CD14-positive monocyte (primary cell): ENCODE results near the gene CHORDC1. TPM values are rescaled to one million over a fixed set of nuclear protein-coding genes. Genes with fewer than 3 reads are reported as not detected.
A peak's percentile ranks its signal among the peaks of the same experiment; 100 is the strongest.

Experiments
- DNase-seq, 3 donors: peaks; one replicate each; pipeline ENCODE4 v3.0.0-alpha.2; 2011 to 2022
- H2AFZ ChIP-seq: 2 replicates; pipeline ENCODE4 v1.6.0; 2012; ENCODE audit warnings: mild to moderate bottlenecking, low read depth, low read length, inconsistent platforms; ENCODE audit not compliant: insufficient read depth, poor library complexity, severe bottlenecking
- H3K27ac ChIP-seq, 2 donors: 1 replicate in 1 of 2; 2 replicates in 1 of 2; pipeline ENCODE4 v1.5.1; 2012 to 2013; ENCODE audit warnings: low read length in 2 of 2, control low read depth in 1 of 2, inconsistent platforms in 1 of 2, low read depth in 1 of 2, mild to moderate bottlenecking in 1 of 2
- H3K27me3 ChIP-seq, 2 donors: one replicate each; pipeline versions ENCODE4 v1.6.0 to v1.6.1; 2011 to 2013; ENCODE audit warnings: low read length in 2 of 2; ENCODE audit not compliant: control insufficient read depth in 2 of 2, insufficient read depth in 2 of 2
- H3K36me3 ChIP-seq, 2 donors: replicated peaks in 1 of 2; 1 replicate in 1 of 2; 2 replicates in 1 of 2; pipeline versions ENCODE4 v1.5.1 to v1.6.1; 2012 to 2013; ENCODE audit warnings: low read length in 2 of 2, control low read depth in 1 of 2, inconsistent platforms in 1 of 2, mild to moderate bottlenecking in 1 of 2; ENCODE audit not compliant: insufficient read depth in 2 of 2, control insufficient read depth in 1 of 2
- H3K4me1 ChIP-seq, 2 donors: 1 replicate in 1 of 2; 2 replicates in 1 of 2; pipeline versions ENCODE4 v1.5.1 to v1.6.1; 2012 to 2013; ENCODE audit warnings: low read length in 2 of 2, control low read depth in 1 of 2, inconsistent platforms in 1 of 2, mild to moderate bottlenecking in 1 of 2, moderate library complexity in 1 of 2; ENCODE audit not compliant: insufficient read depth in 2 of 2, control insufficient read depth in 1 of 2
- H3K4me2 ChIP-seq: replicated peaks from 2 replicates; pipeline ENCODE3; 2012; ENCODE audit warnings: low read length, moderate library complexity, mild to moderate bottlenecking; ENCODE audit not compliant: poor library complexity, severe bottlenecking; ENCODE audit errors: extremely low read depth
- H3K4me3 ChIP-seq, 3 experiments: fragments of 200-600 bp in 1 of 3; sonication (generic) in 1 of 3; replicated peaks in 1 of 3; 1 replicate in 2 of 3; 2 replicates in 1 of 3; pipeline ENCODE4 v1.5.1; 2011 to 2013; ENCODE audit warnings: low read length in 3 of 3, mild to moderate bottlenecking in 3 of 3, control low read depth in 2 of 3, low read depth in 2 of 3, inconsistent platforms in 1 of 3, moderate library complexity in 1 of 3
- H3K79me2 ChIP-seq: 2 replicates; pipeline ENCODE4 v1.6.0; 2012; ENCODE audit warnings: mild to moderate bottlenecking, control low read depth, inconsistent platforms, low read length, moderate library complexity; ENCODE audit not compliant: insufficient read depth
- H3K9ac ChIP-seq: 2 replicates; pipeline ENCODE4 v1.6.0; 2017; ENCODE audit warnings: low read length, mild to moderate bottlenecking; ENCODE audit not compliant: insufficient read depth, poor library complexity, severe bottlenecking
- H3K9me3 ChIP-seq, 2 donors: replicated peaks in 1 of 2; 1 replicate in 1 of 2; 2 replicates in 1 of 2; pipeline versions ENCODE4 v1.5.1 to v1.6.1; 2012 to 2013; ENCODE audit warnings: low read length in 2 of 2, control low read depth in 1 of 2; ENCODE audit not compliant: control insufficient read depth in 1 of 2, insufficient read depth in 1 of 2
- H4K20me1 ChIP-seq: 2 replicates; pipeline ENCODE4 v1.6.0; 2012; ENCODE audit warnings: mild to moderate bottlenecking, low read length, control low read depth, moderate library complexity; ENCODE audit not compliant: insufficient read depth
- H3K27ac Mint-ChIP-seq, 7 donors: one replicate each; pipeline ENCODE4 v1.8.0; 2020; ENCODE audit warnings: mild to moderate bottlenecking in 7 of 7, mixed read lengths in 7 of 7, moderate library complexity in 6 of 7, inconsistent platforms in 2 of 7
- H3K27me3 Mint-ChIP-seq, 3 donors: one replicate each; pipeline ENCODE4 v1.8.0; 2021 to 2022; ENCODE audit warnings: low read depth in 3 of 3, mild to moderate bottlenecking in 3 of 3, mixed read lengths in 3 of 3, moderate library complexity in 3 of 3, inconsistent platforms in 1 of 3
- H3K36me3 Mint-ChIP-seq, 2 donors: one replicate each; pipeline ENCODE4 v1.8.0; 2020; ENCODE audit warnings: mixed read lengths in 2 of 2, inconsistent platforms in 1 of 2, mild to moderate bottlenecking in 1 of 2
- H3K4me1 Mint-ChIP-seq: one replicate; pipeline ENCODE4 v1.8.0; 2020; ENCODE audit warnings: mild to moderate bottlenecking, mixed read lengths
- H3K4me3 Mint-ChIP-seq, 2 donors: one replicate each; pipeline ENCODE4 v1.8.0; 2020; ENCODE audit warnings: mild to moderate bottlenecking in 2 of 2, mixed read lengths in 2 of 2, moderate library complexity in 1 of 2
- H3K9me3 Mint-ChIP-seq, 7 donors: one replicate each; pipeline ENCODE4 v1.8.0; 2020 to 2022; ENCODE audit warnings: mixed read lengths in 7 of 7, mild to moderate bottlenecking in 6 of 7, moderate library complexity in 6 of 7, inconsistent platforms in 2 of 7
- WGBS: methylation state at CpG from one replicate; pipeline ENCODE4 v1.1.5; 2013; ENCODE audit warnings: missing lambda C conversion rate; ENCODE audit not compliant: insufficient coverage; 5-methylcytosine and 5-hydroxymethylcytosine counted together
- intact Hi-C, 2 donors: fragments of 100-400 bp; cut with micrococcal nuclease; formaldehyde crosslinking; loops; one replicate each; pipeline versions ENCODE4 v1.15.0 to v1.15.1; 2023
- polyA plus RNA-seq, 3 donors: library from polyadenylated mRNA; depleted of rRNA in 1 of 3; unstranded in 2 of 3; stranded (reverse) in 1 of 3; fragments of 300-500 nt in 2 of 3; fragments of >200 nt in 1 of 3; fragmentation: Illumina TruSeq in 2 of 3; gene quantifications; 1 replicate in 2 of 3; 2 replicates in 1 of 3; pipeline ENCODE4 v1.2.3, GENCODE V29; 2012 to 2021
- TF ChIP-seq, protein P1 (sequence below): fragments of 200-600 bp; IDR thresholded peaks from one replicate; pipeline ENCODE4 v1.8.0; 2022; ENCODE audit warnings: antibody characterized with exemption, mild to moderate bottlenecking

Gene CHORDC1
- polyA plus RNA-seq, 3 donors: 4.2 to 15.4 (median 8.4) TPM

DNA sequence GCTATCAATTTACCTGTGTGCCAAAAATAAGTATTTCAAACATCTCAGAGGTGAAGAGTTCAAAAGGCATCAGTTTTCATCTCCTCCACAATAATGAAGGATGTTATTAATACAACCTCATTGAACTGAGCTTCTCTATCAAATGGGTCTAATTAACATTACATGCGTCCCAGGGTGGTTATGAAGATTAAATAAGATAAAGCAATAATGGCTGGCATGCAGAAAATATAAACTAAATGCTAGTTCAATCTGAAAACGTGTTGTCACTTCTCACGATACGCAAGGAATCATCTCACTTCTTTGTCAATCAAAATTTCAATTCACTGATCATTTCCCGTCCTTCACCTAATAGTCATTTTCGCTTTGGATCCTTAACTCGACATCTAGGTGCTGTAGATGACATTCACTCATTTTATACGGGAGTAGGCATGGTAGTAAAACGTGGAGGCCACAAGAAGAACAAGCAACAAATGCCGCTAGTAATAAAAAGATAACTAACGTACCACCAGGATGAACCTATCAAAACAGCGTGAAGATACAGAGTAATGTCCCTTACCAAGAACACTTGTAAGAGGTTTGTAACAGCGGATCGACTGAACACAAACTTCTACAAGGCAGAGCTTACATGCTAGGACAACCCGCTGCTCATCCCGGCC, 918 bp downstream of the CHORDC1 start:
- Histone ChIP-seq H3K27me3 (no peaks in the 10 kb centered on the region), H3K4me3 (peak overlapping the region; percentile 69 to 80 (median 77)), H2AFZ (peak overlapping the region; percentile 95), H3K27ac (peak overlapping the region in 1 of 2 donors; percentile 87), H3K36me3 (peaks cover 0 to 6% of the 10 kb centered on the region in 2 donors), H3K4me2 (peak overlapping the region; percentile 83), H3K79me2 (peaks cover 70% of the 10 kb centered on the region), H4K20me1 (peaks cover 50% of the 10 kb centered on the region), H3K9me3 (no peaks in the 10 kb centered on the region), H3K4me1 (peaks cover 15 to 27% of the 10 kb centered on the region in 2 donors), H3K9ac (peak overlapping the region; percentile 81)
- 0% methylated on average over 6 of the region's 16 CpGs for WGBS
- peak overlapping the region; percentile 98 to 99 for H3K4me3 Mint-ChIP-seq
- H3K27ac Mint-ChIP-seq: peak overlapping the region; percentile 1 to 94 (median 86)
- H3K36me3 Mint-ChIP-seq: peaks cover 11% of the 10 kb centered on the region in 2 donors
- intact Hi-C loops: no loop called here
- DNase-seq: peak in 1 of 3 donors; percentile 3
- TF ChIP-seq, protein P1, sequence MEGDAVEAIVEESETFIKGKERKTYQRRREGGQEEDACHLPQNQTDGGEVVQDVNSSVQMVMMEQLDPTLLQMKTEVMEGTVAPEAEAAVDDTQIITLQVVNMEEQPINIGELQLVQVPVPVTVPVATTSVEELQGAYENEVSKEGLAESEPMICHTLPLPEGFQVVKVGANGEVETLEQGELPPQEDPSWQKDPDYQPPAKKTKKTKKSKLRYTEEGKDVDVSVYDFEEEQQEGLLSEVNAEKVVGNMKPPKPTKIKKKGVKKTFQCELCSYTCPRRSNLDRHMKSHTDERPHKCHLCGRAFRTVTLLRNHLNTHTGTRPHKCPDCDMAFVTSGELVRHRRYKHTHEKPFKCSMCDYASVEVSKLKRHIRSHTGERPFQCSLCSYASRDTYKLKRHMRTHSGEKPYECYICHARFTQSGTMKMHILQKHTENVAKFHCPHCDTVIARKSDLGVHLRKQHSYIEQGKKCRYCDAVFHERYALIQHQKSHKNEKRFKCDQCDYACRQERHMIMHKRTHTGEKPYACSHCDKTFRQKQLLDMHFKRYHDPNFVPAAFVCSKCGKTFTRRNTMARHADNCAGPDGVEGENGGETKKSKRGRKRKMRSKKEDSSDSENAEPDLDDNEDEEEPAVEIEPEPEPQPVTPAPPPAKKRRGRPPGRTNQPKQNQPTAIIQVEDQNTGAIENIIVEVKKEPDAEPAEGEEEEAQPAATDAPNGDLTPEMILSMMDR: no peak
- H3K9me3 Mint-ChIP-seq: no peaks in the 10 kb centered on the region
- H3K4me1 Mint-ChIP-seq: peaks cover 42% of the 10 kb centered on the region
- no peaks in the 10 kb centered on the region for H3K27me3 Mint-ChIP-seq

DNA sequence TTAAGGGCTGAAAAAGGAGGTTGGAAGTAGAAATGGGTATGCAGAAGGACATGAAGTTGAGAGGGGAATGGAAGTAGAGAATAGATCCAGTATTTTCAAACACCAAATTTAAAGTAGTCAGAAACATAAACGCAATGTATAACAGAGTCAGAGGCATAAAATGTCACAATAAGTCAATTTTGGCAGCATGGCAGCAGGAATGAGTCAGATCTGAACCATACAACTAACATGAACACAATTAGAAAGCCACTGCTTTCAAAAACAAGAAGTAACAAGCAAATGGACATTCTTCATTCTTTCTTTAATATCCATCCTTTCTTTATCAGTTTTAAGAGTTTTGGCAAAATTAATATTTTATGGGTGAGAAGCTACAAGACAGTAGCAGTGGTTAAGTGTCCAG, 2.5 kb downstream of the CHORDC1 start:
- Histone ChIP-seq H3K4me3 (no peak overlapping the region), H3K9ac (no peak overlapping the region), H4K20me1 (peaks cover 64% of the 10 kb centered on the region), H2AFZ (no peak overlapping the region), H3K27me3 (no peaks in the 10 kb centered on the region), H3K36me3 (peaks cover 5 to 19% of the 10 kb centered on the region in 2 donors), H3K9me3 (no peaks in the 10 kb centered on the region), H3K27ac (peak overlapping the region in 1 of 2 donors; percentile 21), H3K4me2 (peak overlapping the region; percentile 14), H3K79me2 (peaks cover 85% of the 10 kb centered on the region), H3K4me1 (peaks cover 15 to 27% of the 10 kb centered on the region in 2 donors)
- H3K4me3 Mint-ChIP-seq: no peak overlapping the region
- peak overlapping the region in 4 of 7 donors; percentile 6 to 68 (median 42) for H3K27ac Mint-ChIP-seq
- peak; percentile 19 to 41 (median 37) for DNase-seq
- H3K4me1 Mint-ChIP-seq: peaks cover 42% of the 10 kb centered on the region
- no peaks in the 10 kb centered on the region for H3K9me3 Mint-ChIP-seq
- intact Hi-C loops: no loop called here
- H3K36me3 Mint-ChIP-seq: peaks cover 17 to 19% of the 10 kb centered on the region in 2 donors
- WGBS: no CpG with 5 or more reads among the region's 1 CpG
- TF ChIP-seq, protein P1: no peak
- H3K27me3 Mint-ChIP-seq: no peaks in the 10 kb centered on the region
